ENCODE measurements around the gene ANO7. TPM values are rescaled to one million over a fixed set of nuclear protein-coding genes. Genes with fewer than 3 reads are reported as not detected.

ANO7 gene
- total RNA-seq, 4 donors from 2014 or later, result 0.10 to 0.62 (median 0.24) TPM

DNA sequence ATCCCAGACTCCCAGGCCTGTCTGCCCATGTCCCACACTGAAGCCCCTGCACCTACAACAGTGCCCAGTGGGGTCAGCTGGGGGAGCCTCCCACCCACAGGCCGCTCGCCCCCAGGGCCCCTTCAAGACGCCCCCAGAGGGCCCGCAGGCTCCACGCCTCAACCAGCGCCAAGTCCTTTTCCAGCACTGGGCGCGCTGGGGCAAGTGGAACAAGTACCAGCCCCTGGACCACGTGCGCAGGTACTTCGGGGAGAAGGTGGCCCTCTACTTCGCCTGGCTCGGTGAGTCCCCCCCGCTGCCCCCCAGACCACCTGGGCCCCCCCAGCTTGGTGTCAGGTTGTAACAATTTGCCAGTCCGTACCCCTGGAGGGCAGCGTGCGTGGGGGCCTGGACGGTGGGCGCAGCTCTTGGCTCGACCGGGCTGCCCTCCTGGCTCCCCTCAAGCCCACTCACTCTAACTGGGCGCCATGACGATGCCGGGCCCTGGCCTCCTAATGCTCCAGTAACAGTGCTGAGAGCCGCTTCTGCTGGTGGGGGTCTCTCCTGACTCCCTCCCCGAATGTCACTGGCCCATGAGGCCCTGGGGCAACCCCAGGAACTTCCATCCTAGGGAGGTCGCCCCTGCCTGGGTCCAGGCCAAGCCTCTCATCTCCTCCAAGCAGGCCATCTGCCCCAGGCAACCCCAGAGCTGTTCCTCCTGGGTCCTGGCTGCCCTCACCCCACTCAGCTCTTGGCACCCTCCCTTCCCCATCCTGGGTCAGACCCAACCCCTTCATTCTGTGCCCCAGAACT, 14.9 kb downstream of the ANO7 start:
- no peak overlapping the region for H3K4me3 ChIP-seq
- H3K27ac ChIP-seq, result no peak overlapping the region
- no peak for DNase-seq
- H3K4me1 ChIP-seq, result no peaks in the 10 kb centered on the region
- ATAC-seq, result no peak
- intact Hi-C loops (cut with DNase I; ENCODE audit: low total_unique reads) (no loop called here), in situ Hi-C loops (cut with MboI; ENCODE audit: low sequenced_read_pairs in 4 of 4) (no loop called here)
- no peaks in the 10 kb centered on the region for H3K9me3 ChIP-seq
- no peaks in the 10 kb centered on the region for H3K27me3 ChIP-seq
- no peaks in the 10 kb centered on the region for H3K36me3 ChIP-seq
- TF ChIP-seq, protein P1, sequence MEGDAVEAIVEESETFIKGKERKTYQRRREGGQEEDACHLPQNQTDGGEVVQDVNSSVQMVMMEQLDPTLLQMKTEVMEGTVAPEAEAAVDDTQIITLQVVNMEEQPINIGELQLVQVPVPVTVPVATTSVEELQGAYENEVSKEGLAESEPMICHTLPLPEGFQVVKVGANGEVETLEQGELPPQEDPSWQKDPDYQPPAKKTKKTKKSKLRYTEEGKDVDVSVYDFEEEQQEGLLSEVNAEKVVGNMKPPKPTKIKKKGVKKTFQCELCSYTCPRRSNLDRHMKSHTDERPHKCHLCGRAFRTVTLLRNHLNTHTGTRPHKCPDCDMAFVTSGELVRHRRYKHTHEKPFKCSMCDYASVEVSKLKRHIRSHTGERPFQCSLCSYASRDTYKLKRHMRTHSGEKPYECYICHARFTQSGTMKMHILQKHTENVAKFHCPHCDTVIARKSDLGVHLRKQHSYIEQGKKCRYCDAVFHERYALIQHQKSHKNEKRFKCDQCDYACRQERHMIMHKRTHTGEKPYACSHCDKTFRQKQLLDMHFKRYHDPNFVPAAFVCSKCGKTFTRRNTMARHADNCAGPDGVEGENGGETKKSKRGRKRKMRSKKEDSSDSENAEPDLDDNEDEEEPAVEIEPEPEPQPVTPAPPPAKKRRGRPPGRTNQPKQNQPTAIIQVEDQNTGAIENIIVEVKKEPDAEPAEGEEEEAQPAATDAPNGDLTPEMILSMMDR (IDR thresholded peaks at IDR 0.05 in 4 of 5, conservative IDR thresholded peaks at IDR 0.05 in 1 of 5), result no peak
- no peak for TF ChIP-seq POLR2A (IDR thresholded peaks at IDR 0.05)

DNA sequence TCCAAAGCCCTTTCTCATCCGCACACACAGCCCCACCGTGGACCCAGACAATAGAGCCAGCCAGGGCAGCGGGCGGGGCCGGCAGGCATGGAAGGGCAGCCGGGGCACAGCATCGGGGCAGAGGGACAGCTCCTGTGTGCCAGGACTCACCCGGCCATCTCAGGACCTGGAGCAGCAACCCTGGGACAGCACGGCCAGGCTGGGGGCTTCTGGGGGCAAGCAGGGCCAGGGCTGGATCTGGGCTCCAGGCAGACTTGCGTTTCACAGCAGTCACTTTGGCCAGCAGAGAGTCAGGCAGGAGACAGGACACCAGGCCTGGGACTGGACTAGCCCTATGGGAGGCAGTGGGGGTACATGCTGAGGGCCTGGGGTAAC, 15.5 kb downstream of the ANO7 start:
- intact Hi-C loops (cut with DNase I; ENCODE audit: low total_unique reads), result no loop called here
- H3K27ac ChIP-seq, result no peak overlapping the region
- no peak overlapping the region for H3K4me3 ChIP-seq
- no peaks in the 10 kb centered on the region for H3K4me1 ChIP-seq
- H3K9me3 ChIP-seq, result no peaks in the 10 kb centered on the region
- in situ Hi-C loops (cut with MboI; ENCODE audit: low sequenced_read_pairs in 4 of 4), result no loop called here
- H3K27me3 ChIP-seq, result no peaks in the 10 kb centered on the region
- TF ChIP-seq, protein P1 (IDR thresholded peaks at IDR 0.05 in 4 of 5, conservative IDR thresholded peaks at IDR 0.05 in 1 of 5), result no peak
- no peak for TF ChIP-seq POLR2A (IDR thresholded peaks at IDR 0.05)
- DNase-seq (no peak), ATAC-seq (no peak)
- H3K36me3 ChIP-seq, result no peaks in the 10 kb centered on the region

DNA sequence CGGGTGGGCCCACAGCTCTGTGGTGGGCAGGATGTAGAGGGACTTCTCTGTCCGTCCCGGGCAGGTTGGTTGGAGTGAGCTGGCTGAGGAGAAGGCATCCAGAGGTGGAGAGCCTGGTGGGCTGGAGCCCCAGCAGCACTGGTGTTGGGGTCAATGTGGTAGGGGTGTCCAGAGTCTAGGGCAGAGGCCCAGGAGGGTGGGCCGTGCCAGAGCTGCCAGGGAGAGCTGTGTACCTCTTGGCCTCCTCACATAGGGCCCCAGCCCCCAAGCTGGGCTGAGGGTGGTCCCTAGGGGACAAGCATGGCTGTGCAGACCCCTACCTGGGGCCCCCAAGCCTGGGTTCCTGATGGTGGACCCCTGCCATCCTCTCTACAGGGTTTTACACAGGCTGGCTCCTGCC, 16.0 kb downstream of the ANO7 start:
- no peak for TF ChIP-seq POLR2A (IDR thresholded peaks at IDR 0.05)
- TF ChIP-seq, protein P1 (IDR thresholded peaks at IDR 0.05 in 4 of 5, conservative IDR thresholded peaks at IDR 0.05 in 1 of 5), result no peak
- intact Hi-C loops (cut with DNase I; ENCODE audit: low total_unique reads), result no loop called here
- no peak for ATAC-seq

DNA sequence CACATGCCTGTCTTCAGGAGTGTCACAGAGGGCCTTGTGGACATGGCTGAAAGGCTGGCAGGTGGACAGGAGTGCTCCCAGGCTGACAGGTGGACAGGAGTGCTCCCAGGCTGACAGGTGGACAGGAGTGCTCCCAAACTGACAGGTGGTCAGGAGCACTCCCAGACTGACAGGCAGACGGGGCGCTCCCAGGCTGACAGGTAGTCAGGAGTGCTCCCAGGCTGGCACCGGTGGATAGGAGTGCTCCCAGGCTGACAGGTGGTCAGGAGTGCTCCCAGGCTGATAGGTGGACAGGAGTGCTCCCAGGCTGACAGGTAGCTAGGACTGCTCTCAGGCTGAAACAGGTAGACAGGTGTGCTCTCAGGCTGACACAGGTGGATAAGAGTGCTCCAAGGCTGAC, 16.6 kb downstream of the ANO7 start:
- in situ Hi-C loops (cut with MboI; ENCODE audit: low sequenced_read_pairs in 4 of 4) (no loop called here), intact Hi-C loops (cut with DNase I; ENCODE audit: low total_unique reads) (no loop called here)
- Histone ChIP-seq H3K4me3 (no peak overlapping the region), H3K36me3 (no peaks in the 10 kb centered on the region), H3K4me1 (no peaks in the 10 kb centered on the region), H3K9me3 (no peaks in the 10 kb centered on the region), H3K27ac (no peak overlapping the region), H3K27me3 (no peaks in the 10 kb centered on the region)
- no peak for ATAC-seq
- no peak for TF ChIP-seq POLR2A (IDR thresholded peaks at IDR 0.05)
- TF ChIP-seq, protein P1 (IDR thresholded peaks at IDR 0.05 in 4 of 5, conservative IDR thresholded peaks at IDR 0.05 in 1 of 5), result no peak
- no peak for DNase-seq

More for the DNA sequence above, 16.0 kb downstream of the ANO7 start:
- H3K27me3 ChIP-seq, result no peaks in the 10 kb centered on the region
- H3K36me3 ChIP-seq, result no peaks in the 10 kb centered on the region
- H3K27ac ChIP-seq, result no peak overlapping the region
- no peaks in the 10 kb centered on the region for H3K9me3 ChIP-seq
- DNase-seq, result no peak
- no peak overlapping the region for H3K4me3 ChIP-seq
- in situ Hi-C loops (cut with MboI; ENCODE audit: low sequenced_read_pairs in 4 of 4), result no loop called here
- no peaks in the 10 kb centered on the region for H3K4me1 ChIP-seq

DNA sequence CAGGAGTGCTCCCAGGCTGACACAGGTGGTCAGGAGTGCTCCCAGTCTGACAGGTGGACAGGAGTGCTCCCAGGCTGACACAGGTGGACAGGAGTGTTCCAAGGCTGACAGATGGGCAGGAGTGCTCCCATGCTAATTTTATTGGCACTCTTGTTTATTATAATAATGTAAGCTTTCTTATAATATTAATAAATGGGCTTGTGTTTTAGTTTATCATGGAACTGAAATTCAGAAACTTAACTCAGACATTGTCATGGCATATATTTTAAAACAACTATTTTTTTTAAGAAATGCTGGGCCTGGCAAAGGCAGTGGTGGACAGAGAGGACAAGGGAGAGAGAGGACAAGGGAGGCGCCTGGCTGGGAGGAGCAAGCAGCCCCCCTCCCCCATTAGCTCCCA, 18.7 kb downstream of the ANO7 start:
- intact Hi-C loops (cut with DNase I; ENCODE audit: low total_unique reads) (no loop called here), in situ Hi-C loops (cut with MboI; ENCODE audit: low sequenced_read_pairs in 4 of 4) (no loop called here)
- no peak overlapping the region for H3K27ac ChIP-seq
- TF ChIP-seq, protein P1 (IDR thresholded peaks at IDR 0.05 in 4 of 5, conservative IDR thresholded peaks at IDR 0.05 in 1 of 5), result no peak
- no peak for TF ChIP-seq POLR2A (IDR thresholded peaks at IDR 0.05)
- H3K27me3 ChIP-seq, result no peaks in the 10 kb centered on the region
- H3K4me1 ChIP-seq, result no peaks in the 10 kb centered on the region
- ATAC-seq (no peak), DNase-seq (no peak)
- H3K36me3 ChIP-seq, result no peaks in the 10 kb centered on the region
- no peak overlapping the region for H3K4me3 ChIP-seq
- H3K9me3 ChIP-seq, result no peaks in the 10 kb centered on the region

All from gastrocnemius medialis (tissue), 4 donors.